Keratinocyte (primary cell): ENCODE results near the gene CHSY1. TPM values are rescaled to one million over a fixed set of nuclear protein-coding genes. Genes with fewer than 3 reads are reported as not detected.

Source experiments
- DNase-seq: peaks from one replicate; pipeline ENCODE4 v3.0.0-alpha.2; 2011; ENCODE audit warnings: low read depth, missing footprints, low spot score
- FAIRE-seq: peaks from 2 replicates; lab custom pipeline; 2011; peaks lifted over from hg19 to GRCh38; lab: Jason Lieb, UNC
- H2AFZ ChIP-seq: 2 replicates; pipeline ENCODE4 v1.6.0; 2012; ENCODE audit warnings: low read length, control low read depth, inconsistent platforms; ENCODE audit not compliant: control insufficient read depth
- H3K27ac ChIP-seq: 2 replicates; pipeline ENCODE4 v1.5.1; 2011; ENCODE audit warnings: low read length; ENCODE audit not compliant: control insufficient read depth, insufficient read depth
- H3K27me3 ChIP-seq: 3 replicates; pipeline ENCODE4 v1.6.0; 2011; ENCODE audit warnings: low read length; ENCODE audit not compliant: control insufficient read depth, insufficient read depth; ENCODE audit errors: extremely low read depth
- H3K36me3 ChIP-seq, 2 experiments: 2 replicates in 1 of 2; 3 replicates in 1 of 2; pipeline ENCODE4 v1.5.1; 2011; ENCODE audit warnings: low read length in 2 of 2, mild to moderate bottlenecking in 1 of 2; ENCODE audit not compliant: control insufficient read depth in 2 of 2, insufficient read depth in 2 of 2; ENCODE audit errors: extremely low read depth in 1 of 2
- H3K4me1 ChIP-seq: 3 replicates; pipeline ENCODE4 v1.5.1; 2011; ENCODE audit warnings: low read length; ENCODE audit not compliant: control insufficient read depth, insufficient read depth; ENCODE audit errors: extremely low read depth
- H3K4me2 ChIP-seq: 3 replicates; pipeline ENCODE4 v1.6.0; 2011; ENCODE audit warnings: low read depth, low read length; ENCODE audit not compliant: control insufficient read depth, insufficient read depth; ENCODE audit errors: extremely low read depth
- H3K4me3 ChIP-seq, 3 experiments: fragments of 200-600 bp in 1 of 3; sonication (generic) in 1 of 3; 2 replicates in 2 of 3; 3 replicates in 1 of 3; pipeline ENCODE4 v1.5.1; 2011 to 2016; ENCODE audit warnings: low read length in 3 of 3, mild to moderate bottlenecking in 3 of 3, control low read depth in 2 of 3, inconsistent platforms in 1 of 3, low read depth in 1 of 3, mixed read lengths in 1 of 3, mixed run types in 1 of 3, moderate library complexity in 1 of 3; ENCODE audit not compliant: control insufficient read depth in 2 of 3, insufficient read depth in 2 of 3; ENCODE audit errors: extremely low read depth in 1 of 3
- H3K79me2 ChIP-seq: 2 replicates; pipeline ENCODE4 v1.6.0; 2012; ENCODE audit warnings: low read length; ENCODE audit not compliant: control insufficient read depth, insufficient read depth
- H3K9ac ChIP-seq: 3 replicates; pipeline ENCODE4 v1.6.0; 2011; ENCODE audit warnings: low read length; ENCODE audit not compliant: control insufficient read depth, insufficient read depth; ENCODE audit errors: extremely low read depth
- H3K9me1 ChIP-seq: 3 replicates; pipeline ENCODE4 v1.6.0; 2011; ENCODE audit warnings: low read length; ENCODE audit not compliant: control insufficient read depth, insufficient read depth; ENCODE audit errors: extremely low read depth
- H3K9me3 ChIP-seq: 2 replicates; pipeline ENCODE4 v1.5.1; 2012; ENCODE audit warnings: low read depth, low read length; ENCODE audit not compliant: control insufficient read depth
- H4K20me1 ChIP-seq: 3 replicates; pipeline ENCODE4 v1.6.0; 2011; ENCODE audit warnings: low read length; ENCODE audit not compliant: control insufficient read depth, insufficient read depth; ENCODE audit errors: extremely low read depth
- EZH2 ChIP-seq: IDR thresholded peaks from one replicate; pipeline ENCODE4 v1.6.1; 2012; ENCODE audit warnings: inconsistent platforms, mild to moderate bottlenecking, low read length, moderate library complexity
- dilution Hi-C: fragments of 300-500 bp; cut with MboI; formaldehyde crosslinking; loops from one replicate; pipeline ENCODE4 v1.7.0; 2020; ENCODE audit warnings: low sequenced_read_pairs; ENCODE audit not compliant: extremely low pct_ligation_motif_present
- polyA plus RNA-seq, 5 experiments: library from polyadenylated mRNA; depleted of rRNA in 3 of 5; stranded (reverse) in 3 of 5; stranded (forward) in 1 of 5; unstranded in 1 of 5; fragments of >200 nt; gene quantifications; 1 replicate in 1 of 5; 2 replicates in 3 of 5; 3 replicates in 1 of 5; pipeline versions ENCODE4 v1.2.1 to v1.2.3, GENCODE V29; 2011 to 2012; ENCODE audit warnings: missing spikeins in 2 of 5, low read depth in 1 of 5, low replicate concordance in 1 of 5
- TF ChIP-seq, protein P1 (sequence below), 3 experiments: IDR thresholded peaks in 1 of 3; conservative IDR thresholded peaks in 1 of 3; optimal IDR thresholded peaks in 1 of 3; 2 replicates in 2 of 3; 3 replicates in 1 of 3; pipeline versions ENCODE3 to v1.5.1; 2011; ENCODE audit warnings: low read length in 3 of 3, mild to moderate bottlenecking in 3 of 3, moderate library complexity in 2 of 3, control low read depth in 1 of 3, inconsistent platforms in 1 of 3; ENCODE audit not compliant: insufficient read depth in 2 of 3; ENCODE audit errors: extremely low read depth in 1 of 3

CHSY1 gene
- polyA plus RNA-seq, 1 donor (not counting 4 experiments of a cell fraction or from before 2014, with no cell fraction given): 27.0 TPM

DNA sequence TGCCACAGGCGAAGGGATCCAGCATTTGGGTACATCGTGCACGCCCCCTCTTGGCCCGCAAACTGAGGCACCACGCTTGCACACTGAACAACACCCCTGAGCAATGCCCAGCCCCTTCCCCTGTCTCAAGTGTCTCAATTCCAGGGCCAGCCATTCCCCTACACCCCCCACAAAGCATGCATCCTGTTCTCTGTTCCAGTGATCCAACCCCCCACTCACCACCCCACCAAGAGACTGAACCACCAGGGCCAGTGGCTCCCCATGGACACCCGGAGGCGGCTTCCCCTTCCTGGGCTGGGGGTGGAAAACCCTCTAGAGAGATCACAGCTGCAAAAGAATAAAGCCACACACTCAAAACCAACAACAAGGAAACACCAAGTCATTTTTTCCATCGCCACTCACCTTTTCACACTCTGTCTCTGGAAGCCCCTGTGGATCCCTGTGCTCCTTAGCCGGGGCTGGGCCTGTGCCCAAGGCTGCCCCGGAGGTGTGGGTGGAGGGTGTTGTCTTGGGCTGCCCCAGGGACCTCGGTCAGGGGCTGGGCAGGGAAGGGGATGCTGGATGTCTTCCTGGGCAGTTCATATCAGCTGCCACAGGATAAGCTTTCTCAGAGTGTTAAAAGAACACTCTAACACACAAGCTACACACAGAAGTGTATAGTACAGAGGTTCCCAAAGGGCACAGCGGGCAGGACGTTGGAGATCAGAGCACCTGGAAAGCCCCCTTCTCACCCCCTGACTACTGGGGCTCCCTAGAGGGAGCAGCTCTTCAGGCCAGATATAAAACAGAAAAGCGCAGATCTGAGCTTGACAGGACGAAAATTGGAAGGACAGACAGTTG is 92.5 kb downstream of the CHSY1 start:
- Histone ChIP-seq H3K4me3 (no peak overlapping the region), H3K36me3 (no peaks in the 10 kb centered on the region), H3K4me2 (no peak overlapping the region), H3K4me1 (peaks cover 8% of the 10 kb centered on the region), H3K79me2 (no peaks in the 10 kb centered on the region), H3K9ac (no peak overlapping the region), H3K9me3 (peaks cover 3% of the 10 kb centered on the region), H2AFZ (no peak overlapping the region), H3K27me3 (no peaks in the 10 kb centered on the region), H3K27ac (no peak overlapping the region), H3K9me1 (no peaks in the 10 kb centered on the region), H4K20me1 (no peaks in the 10 kb centered on the region)
- no peak for FAIRE-seq
- dilution Hi-C loops: no loop called here
- TF ChIP-seq, protein P1, sequence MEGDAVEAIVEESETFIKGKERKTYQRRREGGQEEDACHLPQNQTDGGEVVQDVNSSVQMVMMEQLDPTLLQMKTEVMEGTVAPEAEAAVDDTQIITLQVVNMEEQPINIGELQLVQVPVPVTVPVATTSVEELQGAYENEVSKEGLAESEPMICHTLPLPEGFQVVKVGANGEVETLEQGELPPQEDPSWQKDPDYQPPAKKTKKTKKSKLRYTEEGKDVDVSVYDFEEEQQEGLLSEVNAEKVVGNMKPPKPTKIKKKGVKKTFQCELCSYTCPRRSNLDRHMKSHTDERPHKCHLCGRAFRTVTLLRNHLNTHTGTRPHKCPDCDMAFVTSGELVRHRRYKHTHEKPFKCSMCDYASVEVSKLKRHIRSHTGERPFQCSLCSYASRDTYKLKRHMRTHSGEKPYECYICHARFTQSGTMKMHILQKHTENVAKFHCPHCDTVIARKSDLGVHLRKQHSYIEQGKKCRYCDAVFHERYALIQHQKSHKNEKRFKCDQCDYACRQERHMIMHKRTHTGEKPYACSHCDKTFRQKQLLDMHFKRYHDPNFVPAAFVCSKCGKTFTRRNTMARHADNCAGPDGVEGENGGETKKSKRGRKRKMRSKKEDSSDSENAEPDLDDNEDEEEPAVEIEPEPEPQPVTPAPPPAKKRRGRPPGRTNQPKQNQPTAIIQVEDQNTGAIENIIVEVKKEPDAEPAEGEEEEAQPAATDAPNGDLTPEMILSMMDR (optimal IDR thresholded peaks at IDR 0.05 in 1 of 3, IDR thresholded peaks at IDR 0.05 in 1 of 3, conservative IDR thresholded peaks at IDR 0.05 in 1 of 3; ENCODE audit: extremely low read depth in 1 of 3, insufficient read depth in 2 of 3, low read length in 3 of 3): no peak
- DNase-seq: no peak

DNA sequence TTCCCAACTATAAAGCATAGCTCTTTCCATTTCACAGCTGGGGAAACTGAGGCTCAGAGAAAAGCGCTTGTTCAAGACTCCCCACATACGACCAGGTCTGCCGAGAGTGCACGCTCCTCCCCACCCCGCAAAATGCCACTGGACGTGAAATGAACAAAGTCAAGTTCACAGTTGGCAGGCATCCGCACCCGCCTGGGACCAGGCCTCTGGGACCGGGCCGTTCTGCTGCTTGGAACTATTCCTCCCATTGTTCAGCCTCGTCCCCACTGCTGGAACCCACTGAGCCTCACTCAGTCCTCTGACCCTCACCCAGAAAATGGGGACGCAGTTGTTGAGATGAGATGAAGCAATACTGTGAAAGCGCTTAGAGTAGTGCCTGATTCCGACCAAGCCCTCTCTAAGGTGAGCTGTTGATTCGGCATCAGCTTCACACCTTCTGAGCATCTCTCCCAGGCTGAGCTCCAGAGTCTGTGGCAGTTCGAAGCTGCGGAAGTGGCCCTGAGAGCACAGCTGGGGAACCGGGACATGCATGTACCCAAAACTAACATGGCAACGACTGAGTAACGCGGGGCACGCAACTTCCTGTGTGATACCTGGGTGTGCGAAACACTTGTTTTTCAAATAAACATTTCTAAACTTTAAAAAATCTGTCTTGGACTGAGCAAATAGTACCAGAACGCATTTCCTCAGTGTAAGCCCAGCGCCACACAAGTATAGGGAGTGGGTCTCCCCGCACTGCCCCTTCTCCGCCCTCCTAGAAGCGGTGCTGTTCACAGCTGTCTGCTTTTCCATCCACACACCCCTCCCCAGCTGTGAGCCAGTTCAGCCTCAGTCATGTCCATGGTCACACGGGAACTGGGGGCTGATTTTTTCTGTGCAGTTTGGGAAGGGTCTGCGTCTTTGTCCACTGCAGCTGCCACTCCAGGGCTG is 93.4 kb downstream of the CHSY1 start:
- H3K9ac ChIP-seq: no peak overlapping the region

More for the DNA sequence above, 93.4 kb downstream of the CHSY1 start:
- no peaks in the 10 kb centered on the region for H3K27me3 ChIP-seq
- H3K4me3 ChIP-seq: no peak overlapping the region
- no peaks in the 10 kb centered on the region for H4K20me1 ChIP-seq
- no peaks in the 10 kb centered on the region for H3K9me3 ChIP-seq
- no peak overlapping the region for H3K4me2 ChIP-seq
- H3K79me2 ChIP-seq: no peaks in the 10 kb centered on the region
- no peak overlapping the region for H3K27ac ChIP-seq
- FAIRE-seq (no peak), DNase-seq (no peak)
- no peak overlapping the region for H2AFZ ChIP-seq
- H3K4me1 ChIP-seq: peaks cover 8% of the 10 kb centered on the region
- dilution Hi-C loops: no loop called here
- H3K9me1 ChIP-seq: no peaks in the 10 kb centered on the region
- no peaks in the 10 kb centered on the region for H3K36me3 ChIP-seq
- TF ChIP-seq, protein P1 (optimal IDR thresholded peaks at IDR 0.05 in 1 of 3, IDR thresholded peaks at IDR 0.05 in 1 of 3, conservative IDR thresholded peaks at IDR 0.05 in 1 of 3; ENCODE audit: extremely low read depth in 1 of 3, insufficient read depth in 2 of 3, low read length in 3 of 3): no peak
- TF ChIP-seq EZH2: no peak
